ENCODE results near the gene TRAPPC3L.
"Not testable (repeated sequence)": the region's sequence is repeated elsewhere in the genome, so short reads cannot be mapped to it uniquely, and the experiment has no call there.

TRAPPC3L gene

GRCh38 chr6:116512734-116513133 is 32.8 kb downstream of the TRAPPC3L start:
- no peak for DNase-seq

DNA sequence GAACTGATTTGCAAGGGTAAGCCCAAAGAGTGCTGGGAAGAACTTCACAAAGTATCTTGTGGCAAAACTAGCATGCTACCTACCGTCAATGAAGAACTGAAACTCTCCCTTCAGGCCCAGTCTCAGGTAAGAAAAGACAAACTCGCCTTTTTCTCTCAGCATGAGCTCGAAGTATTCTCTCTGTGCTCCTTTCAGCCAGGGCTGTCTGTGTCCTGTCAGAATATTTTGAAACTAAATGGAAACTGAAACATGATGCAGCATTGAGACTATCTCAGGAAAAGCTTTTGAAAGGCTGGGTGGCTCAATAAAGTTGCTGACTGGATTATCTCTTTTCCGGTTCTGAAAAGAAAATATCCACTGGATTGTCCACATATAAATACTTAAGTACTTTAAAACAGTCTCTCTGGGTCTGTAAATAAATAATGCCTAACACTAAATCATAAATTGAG is 33.3 kb downstream of the TRAPPC3L start:
- DNase-seq = no peak

GRCh38 chr6:116511424-116512110 is 33.9 kb downstream of the TRAPPC3L start, which contains the start of gene CALHM5:
CALHM5 (plus strand) TSS chr6:116511639; CDS start chr6:116511697, 58 bp downstream.
- peak; percentile 33 for DNase-seq

DNA sequence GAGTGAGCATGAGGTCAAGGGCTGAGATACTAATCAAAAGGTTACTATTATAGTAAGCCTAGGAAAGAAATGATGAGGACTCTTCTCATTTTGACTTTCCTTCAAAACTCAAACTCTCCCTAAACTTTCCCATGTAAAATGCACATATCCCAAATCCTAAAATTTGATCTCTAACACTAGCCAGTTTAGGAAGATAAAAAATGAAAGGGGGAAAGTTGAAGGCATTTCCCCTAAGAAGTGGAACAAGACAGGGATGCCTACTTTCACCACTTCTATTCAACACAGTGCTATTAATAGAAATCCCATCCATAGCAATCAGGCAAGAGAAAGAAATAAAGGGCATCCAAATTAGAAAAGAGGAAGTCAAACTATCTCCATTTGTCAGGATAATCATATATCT is 37.0 kb downstream of the TRAPPC3L start:
- no peak for DNase-seq

DNA sequence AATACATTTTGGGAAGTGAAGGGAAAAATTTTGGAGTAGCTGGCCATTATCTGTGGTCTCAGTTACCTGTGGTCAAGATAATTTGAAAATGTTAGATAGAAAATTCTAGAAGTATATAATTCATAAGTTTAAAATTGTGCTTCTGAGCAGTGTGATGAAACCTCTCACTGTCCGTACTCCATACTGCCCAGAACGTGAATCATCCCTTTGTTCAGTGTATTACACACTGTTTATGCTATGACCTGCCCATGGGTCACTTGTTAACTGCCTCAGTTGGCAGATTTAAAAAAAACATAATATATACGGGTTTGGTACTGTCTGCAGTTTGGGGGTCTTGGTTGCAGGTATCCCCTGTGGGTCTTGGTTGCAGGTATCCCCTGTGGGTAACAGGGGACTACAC is 38.2 kb downstream of the TRAPPC3L start:
- DNase-seq = no peak

DNA sequence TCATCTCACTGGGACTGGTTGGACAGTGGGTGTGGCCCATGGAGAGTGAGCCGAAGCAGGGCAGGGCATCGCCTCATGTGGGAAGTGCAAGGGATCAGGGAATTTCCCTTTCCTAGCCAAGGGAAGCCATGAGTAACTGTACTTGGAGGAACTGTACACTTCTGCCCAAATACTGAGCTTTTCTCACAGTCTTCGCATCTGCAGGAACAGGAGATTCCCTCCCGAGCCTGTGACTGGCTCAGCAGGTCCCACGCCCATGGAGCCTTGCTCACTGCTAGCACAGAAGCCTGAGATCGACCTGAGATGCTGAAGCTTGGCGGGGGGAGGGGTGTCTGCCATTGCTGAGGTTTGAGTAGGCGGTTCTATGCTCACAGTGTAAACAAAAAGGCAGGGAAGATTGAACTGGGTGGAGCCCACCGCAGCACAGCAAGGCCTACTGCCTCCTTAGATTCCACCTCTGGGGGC is 44.5 kb downstream of the TRAPPC3L start:
- no peak for DNase-seq

DNA sequence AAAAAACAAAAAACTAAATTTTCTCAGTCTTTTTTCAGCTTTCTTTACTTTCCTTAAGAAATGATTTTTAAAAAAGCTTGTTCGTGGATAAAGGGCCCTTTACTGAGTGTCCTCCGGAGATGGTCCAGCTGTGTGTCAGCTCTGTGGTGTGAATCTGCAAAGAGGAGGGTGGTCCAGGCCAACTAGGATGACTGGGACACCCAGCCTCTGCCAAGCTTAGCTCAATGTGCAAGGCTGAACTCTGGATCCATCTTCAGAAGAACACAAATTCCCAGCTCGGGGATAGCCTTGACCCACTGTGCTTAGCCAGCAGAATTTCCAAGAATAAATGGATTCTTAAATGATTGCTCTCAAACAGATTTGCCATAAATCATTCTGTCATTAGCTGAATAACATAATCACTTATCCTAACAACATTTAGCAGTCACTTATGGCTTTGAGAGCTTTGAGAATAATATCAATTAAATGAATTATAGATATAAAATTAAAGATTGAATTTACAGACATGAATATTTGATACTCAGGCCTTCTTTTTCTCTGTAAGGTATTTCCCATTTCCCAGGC is 48.3 kb downstream of the TRAPPC3L start:
- no peak for DNase-seq

DNA sequence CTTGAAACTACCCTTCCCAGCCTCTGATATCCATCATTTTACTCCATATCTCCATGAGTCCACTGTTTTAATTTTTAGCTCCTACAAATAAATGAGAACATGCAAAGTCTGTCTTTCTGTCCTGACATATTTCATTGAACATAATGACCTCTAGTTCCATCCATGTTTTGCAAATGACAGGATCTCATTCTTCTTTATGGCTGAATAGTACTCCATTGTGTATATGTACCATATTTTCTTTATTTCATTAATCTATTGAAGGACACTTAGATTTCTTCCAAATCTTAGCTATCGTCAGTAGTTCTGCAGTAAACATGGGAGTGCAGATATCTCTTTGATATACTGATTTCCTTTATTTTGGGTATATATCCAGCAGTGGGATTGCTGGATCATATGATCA is 50.3 kb downstream of the TRAPPC3L start:
- not testable (repeated sequence) for DNase-seq

GRCh38 chr6:116492331-116493067 is 53.0 kb downstream of the TRAPPC3L start:
- no peak for DNase-seq

GRCh38 chr6:116491610-116492330 is 53.7 kb downstream of the TRAPPC3L start:
- DNase-seq = no peak

- no peak for DNase-seq
Measured at GRCh38 chr6:116485559-116486184, 59.8 kb downstream of the TRAPPC3L start.

- DNase-seq = no peak
Measured at GRCh38 chr6:116483616-116484015, 61.9 kb downstream of the TRAPPC3L start.

GRCh38 chr6:116482780-116483179 is 62.7 kb downstream of the TRAPPC3L start:
- no peak for DNase-seq

DNA sequence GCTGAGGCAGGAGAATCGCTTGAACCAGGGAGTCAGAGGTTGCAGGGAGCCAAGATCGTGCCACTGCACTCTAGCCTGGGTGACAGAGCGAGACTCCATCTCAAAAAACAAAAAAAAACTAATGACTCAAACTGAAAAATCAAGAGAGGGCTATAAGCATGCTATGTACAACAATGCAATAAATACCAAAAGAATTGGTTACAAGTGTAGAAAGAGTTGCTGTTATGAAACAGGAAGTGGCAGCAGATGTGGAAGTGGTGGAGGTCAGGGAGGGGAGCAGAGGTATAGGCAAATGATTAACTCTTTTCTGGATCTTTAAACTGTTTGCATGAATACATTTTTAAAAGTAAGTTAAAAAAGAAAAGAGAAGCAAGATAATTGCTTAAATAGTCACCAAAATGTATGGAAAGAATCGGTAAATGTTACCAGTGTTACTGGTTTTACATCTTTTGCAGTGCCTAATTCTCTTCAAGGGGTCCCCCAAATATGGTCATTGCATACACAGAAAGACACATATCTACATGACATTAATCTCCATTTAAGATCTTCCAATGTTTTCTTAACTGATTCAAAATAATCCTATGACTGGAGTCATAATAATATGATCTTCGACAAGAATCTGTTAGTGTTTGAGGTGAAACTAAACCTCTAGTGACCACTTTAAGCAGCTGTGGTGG is 69.3 kb downstream of the TRAPPC3L start:
- DNase-seq = no peak

GRCh38 chr6:116475141-116475540 is 70.3 kb downstream of the TRAPPC3L start:
- no peak for DNase-seq

DNA sequence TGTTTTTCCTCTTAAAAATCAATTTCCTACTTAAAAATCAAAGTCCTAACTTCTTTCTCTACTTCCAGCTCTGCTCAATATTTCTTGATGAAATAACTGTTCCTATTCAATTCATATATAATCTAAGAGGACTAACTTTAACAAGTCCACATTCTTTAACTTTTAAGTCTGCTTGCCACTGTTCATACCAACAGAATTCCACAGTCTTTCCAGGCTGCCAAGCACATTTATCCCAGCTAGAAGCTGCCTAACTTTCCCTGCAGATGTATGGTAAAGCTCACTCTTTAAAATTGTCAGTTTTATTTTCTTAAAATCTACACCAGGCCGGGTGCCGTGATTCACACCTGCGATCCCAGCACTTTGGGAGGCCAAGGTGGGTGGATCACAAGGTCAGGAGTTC is 72.8 kb downstream of the TRAPPC3L start:
- no peak for DNase-seq

- no peak for DNase-seq
Measured at GRCh38 chr6:116471531-116471930, 74.0 kb downstream of the TRAPPC3L start.

- DNase-seq = no peak
Measured at GRCh38 chr6:116468293-116468692, 77.2 kb downstream of the TRAPPC3L start.

DNA sequence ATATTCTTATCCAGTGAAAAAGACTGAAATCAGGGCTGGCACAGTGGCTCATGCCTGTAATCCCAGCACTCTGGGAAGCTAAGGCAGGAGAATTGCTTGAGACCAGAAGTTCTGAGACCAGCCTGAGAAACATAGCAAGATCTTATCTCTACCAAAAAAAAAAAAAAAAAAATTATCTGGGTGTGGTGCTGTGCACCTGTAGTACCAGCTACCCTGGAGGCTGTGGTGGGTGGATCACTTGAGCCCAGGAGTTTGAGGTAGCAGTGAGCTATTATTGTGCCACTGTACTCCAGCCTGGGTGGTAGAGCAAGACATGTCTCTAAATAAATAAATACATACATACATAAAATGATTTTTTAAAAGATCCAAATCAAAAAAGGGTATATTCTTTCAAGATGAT is 78.0 kb downstream of the TRAPPC3L start:
- no peak for DNase-seq

DNA sequence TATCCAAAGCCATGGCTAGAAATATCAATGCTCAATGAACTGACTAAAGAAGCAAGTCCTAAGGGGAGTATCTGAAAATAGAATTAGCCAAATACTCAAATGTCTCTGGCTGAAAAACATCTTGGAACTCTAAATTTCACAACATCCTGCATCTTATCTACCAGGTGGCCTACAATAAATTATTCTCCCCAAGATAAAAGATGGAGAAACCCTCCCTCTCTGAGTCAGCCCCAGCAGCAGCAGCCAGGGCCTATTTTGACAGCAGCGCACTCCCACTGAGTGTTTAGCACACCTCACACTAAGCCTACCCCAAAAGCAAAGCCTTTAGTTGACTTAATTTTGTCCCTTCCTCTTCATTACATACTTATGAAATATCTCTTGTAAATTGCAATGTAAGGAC is 78.4 kb downstream of the TRAPPC3L start:
- DNase-seq = no peak

GRCh38 chr6:116465246-116465645 is 80.2 kb downstream of the TRAPPC3L start:
- DNase-seq = no peak

DNA sequence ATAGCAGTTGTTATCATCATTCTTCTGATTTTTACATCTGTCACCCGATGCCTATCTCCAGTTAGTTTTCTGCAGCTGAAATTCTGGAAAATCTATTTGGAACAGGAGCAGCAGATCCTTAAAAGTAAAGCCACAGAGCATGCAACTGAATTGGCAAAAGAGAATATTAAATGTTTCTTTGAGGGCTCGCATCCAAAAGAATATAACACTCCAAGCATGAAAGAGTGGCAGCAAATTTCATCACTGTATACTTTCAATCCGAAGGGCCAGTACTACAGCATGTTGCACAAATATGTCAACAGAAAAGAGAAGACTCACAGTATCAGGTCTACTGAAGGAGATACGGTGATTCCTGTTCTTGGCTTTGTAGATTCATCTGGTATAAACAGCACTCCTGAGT is 82.2 kb downstream of the TRAPPC3L start:
- DNase-seq = no peak

Data from T1000 (cell line).